Esophagus squamous epithelium (tissue), 4 donors: ENCODE data around the gene HOXA4.

Experiments used
- CTCF ChIP-seq, 6 experiments: fragments of 450-650 bp in 4 of 6; fragments of 200-600 bp in 2 of 6; sonication (generic) in 2 of 6; IDR thresholded peaks; one replicate each; pipeline ENCODE4 v1.5.1; 2016 to 2019; ENCODE audit warnings: antibody characterized with exemption in 6 of 6, mild to moderate bottlenecking in 4 of 6, moderate library complexity in 4 of 6
- POLR2A ChIP-seq, 4 donors: fragments of 450-650 bp; IDR thresholded peaks; one replicate each; pipeline ENCODE4 v1.6.1; 2017; ENCODE audit warnings: antibody characterized with exemption in 4 of 4, mild to moderate bottlenecking in 4 of 4, moderate library complexity in 3 of 4

- TF ChIP-seq CTCF (IDR thresholded peaks at IDR 0.05) (no peak), POLR2A (IDR thresholded peaks at IDR 0.05) (no peak)
Observed at GRCh38 chr7:27170426-27171324, 40.1 kb upstream of the HOXA4 start.
